Fibroblast of skin of left quadriceps (primary cell): ENCODE results near the gene ZNF524.

Experiments
- DNase-seq, 2 experiments: peaks; one replicate each; pipeline ENCODE4 v3.0.0-alpha.2; 2013; ENCODE audit warnings: low read depth in 2 of 2

The ZNF524 gene

GRCh38 chr19:55620410-55621204 is 20.5 kb downstream of the ZNF524 start:
- peak; percentile 68 to 69 for DNase-seq

GRCh38 chr19:55621205-55621672 is 21.2 kb downstream of the ZNF524 start:
- no peak for DNase-seq

DNA sequence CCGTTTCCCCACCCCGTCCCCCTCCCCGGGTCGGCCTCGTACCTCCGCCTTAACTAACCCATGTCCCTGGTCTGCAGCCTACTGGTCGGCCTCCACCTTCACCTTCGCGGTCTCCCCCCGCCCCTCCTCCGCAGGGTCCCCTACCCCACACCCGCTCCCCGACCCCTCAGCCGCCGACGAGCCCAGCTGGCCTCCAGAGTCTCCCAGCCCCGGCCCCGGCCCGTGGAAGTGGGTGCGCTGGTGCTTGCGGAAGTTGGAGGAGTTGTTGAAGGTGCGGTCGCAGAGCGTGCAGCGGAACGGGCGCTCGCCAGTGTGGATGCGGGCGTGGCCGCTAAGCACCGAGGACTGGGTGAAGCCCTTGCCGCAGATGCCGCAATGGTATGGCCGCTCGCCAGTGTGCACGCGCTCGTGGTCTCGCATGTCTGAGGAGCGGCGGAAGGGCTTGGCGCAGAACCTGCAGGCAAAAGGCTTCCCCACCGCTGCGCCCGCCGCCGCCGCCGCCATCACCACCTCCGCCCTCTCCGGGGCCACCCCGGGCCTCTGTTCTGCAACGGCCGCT is 21.7 kb downstream of the ZNF524 start:
- no peak for DNase-seq

DNA sequence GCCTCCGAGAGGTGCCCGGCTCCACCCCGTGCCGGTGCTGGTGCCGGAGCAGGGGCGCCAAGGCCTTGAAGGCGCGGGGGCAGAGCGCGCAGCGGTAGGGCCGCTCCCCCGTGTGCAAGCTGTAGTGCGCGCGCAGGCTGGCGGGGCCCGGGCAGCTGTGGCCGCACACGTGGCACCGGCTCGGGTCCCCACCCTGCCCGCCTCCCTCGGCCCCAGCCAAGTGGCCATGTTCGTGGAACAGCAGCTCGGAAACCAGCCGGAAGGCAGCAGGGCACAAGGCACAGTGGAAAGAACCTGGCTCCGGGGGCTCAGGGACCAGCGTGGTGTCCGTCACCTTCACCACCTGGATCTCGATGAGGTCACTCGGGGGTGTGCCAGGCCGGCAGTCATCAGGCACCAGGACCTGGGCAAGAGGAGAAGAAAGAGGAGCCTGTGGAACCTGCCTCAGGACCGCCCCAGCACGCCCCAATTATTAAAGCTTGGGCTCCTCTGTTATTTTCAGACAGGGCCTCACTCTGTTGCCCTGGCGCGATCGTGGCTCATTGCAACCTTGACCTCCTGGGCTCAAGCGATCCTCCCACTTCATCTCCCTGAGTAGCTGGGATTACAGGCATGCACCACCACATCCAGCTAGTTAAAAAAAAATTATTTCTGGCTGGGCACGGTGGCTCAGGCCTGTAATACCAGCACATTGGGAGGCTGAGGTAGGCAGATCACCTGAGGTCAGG is 22.3 kb downstream of the ZNF524 start:
- DNase-seq: no peak

DNA sequence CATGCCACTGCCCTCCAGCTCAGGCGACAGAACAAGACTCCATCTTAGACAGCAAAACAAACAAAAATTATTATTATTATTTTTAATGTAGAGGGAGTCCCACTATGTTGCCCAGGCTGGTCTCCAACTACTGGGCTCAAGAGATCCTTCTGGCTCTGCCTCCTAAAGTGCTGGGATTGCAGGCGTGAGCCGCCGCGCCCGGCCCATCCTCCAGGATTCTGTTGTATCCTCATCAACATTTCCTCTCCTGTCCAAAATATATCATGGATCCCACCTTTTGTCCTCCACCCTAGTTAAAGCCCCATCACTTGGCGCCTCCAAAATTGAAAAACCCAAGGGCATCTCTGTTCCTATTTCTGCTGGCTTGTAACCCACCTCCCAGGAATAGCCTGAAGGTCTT is 23.0 kb downstream of the ZNF524 start:
- DNase-seq: no peak

DNA sequence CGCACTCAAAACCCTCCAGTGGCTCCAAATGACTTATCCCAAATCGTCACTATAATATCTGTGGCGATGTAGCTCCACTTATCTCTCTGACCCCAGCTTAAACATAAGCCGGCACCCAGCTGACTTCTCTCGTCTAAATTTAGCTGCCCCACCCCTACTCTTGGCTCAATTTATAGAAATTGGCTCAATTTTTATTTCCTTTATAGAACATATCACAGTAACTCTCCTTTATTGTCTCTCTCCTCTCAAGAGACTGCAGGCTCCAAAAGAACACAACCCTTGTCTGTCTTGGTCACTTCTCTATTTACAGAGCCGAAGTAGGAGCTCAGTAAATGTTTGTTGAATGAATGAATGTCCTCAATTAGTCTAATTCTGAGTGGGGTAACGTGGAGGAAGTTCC is 23.5 kb downstream of the ZNF524 start:
- DNase-seq: no peak

DNA sequence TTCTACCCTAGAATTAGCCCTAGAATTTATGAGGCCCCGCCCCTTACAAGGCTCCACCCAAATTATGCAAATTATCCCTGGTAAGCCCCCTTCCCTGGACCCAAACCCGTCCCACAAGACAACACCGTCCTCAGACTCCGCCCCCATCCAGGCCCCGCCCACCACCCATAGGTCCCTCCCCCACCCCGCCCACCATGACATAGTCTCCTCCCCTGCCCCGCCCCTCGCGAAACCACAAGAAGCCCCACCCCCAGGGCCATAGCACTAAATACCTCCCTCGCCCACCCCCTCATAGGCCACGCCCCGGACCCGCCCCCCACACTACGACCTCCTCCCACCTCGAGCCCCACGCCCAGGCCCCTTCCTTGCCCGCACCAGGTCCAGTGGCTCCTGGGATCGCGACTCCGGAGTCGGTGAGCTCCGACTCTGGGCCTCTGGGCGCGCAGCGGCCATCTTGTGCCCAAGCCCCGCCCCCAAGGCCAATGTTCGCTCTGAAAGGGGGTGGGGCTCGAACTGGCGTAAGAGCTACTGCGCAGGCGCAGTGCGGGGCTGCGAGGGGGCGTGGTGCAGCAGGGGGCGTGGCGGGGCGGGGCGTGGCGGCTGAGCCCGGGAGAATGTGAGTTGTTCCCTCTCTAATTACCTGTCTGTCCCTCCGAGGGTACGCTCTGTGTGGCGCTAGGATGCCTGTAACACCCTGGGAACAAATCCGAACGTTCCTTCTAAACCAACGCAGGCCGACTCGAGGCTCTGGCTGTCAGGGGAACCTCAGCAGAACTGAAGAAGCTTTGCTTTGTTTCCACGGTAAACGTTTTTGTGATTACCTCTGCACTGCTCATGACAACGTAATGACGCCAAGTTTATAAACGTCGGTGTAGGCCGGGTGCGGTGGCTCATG is 24.3 kb downstream of the ZNF524 start, which contains the start of gene ZNF784:
TSS of gene ZNF784 (minus strand) at position 458 of the 895 bp plus-strand sequence. CDS start at position 453, 5 bp downstream.
- peak; percentile 84 to 86 for DNase-seq

DNA sequence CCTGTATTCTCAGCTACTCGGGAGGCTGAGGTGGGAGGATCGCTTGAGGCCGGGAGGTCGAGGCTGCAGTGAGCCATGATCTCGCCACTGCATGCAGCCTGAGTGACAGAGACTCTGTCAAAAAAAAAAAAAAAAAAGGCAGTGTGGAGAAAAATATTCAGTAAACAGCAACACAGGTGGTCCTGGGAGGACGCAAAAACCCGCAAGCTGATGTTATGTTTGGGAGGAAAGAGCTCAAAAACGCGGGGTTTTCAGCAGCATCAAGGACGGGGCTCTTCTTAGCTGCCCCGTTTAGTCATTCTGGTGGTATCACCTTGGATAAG is 24.9 kb downstream of the ZNF524 start:
- DNase-seq: no peak

- no peak for DNase-seq
These were observed 26.3 kb downstream of the ZNF524 start for GRCh38 chr19:55626350-55626749.

DNA sequence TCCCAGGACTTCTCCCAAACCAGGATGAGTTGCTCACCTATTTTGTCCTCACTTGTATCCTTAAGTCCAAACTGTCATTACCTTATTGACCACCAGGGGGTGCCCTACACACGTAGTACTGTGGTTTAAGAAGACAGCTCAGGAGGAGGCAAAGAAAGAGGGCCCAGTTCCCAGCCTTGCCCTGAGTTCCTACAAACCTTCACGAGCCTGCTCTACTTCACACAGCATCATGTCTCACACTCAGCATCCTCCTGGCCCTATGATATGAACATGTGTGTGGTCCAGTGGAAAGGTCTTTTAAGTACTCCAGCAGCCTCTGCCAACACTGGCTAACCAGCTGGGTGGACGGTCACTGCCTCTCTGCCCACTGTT is 32.4 kb downstream of the ZNF524 start:
- peak; percentile 80 to 81 for DNase-seq

- no peak for DNase-seq
These were observed 33.8 kb downstream of the ZNF524 start for GRCh38 chr19:55633861-55634260.

DNA sequence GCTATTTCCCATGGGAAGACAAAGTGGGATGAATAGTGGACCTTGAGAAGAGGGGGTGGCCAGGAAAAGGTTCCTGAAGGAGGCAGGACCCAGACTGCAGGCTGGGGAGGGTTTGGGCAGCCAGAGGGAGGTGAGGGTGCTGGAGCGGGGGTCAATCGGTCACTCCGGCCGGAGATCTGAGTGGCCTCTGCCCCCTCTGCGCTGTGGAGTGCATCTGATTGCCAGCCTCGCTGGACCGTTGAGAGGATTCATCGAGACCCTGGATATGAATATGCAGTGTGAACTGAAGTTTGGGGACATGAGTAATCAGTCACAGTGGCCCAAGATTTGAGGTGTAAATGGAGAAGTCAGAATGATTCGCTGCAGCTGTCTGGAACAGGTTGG is 35.2 kb downstream of the ZNF524 start:
- DNase-seq: no peak

DNA sequence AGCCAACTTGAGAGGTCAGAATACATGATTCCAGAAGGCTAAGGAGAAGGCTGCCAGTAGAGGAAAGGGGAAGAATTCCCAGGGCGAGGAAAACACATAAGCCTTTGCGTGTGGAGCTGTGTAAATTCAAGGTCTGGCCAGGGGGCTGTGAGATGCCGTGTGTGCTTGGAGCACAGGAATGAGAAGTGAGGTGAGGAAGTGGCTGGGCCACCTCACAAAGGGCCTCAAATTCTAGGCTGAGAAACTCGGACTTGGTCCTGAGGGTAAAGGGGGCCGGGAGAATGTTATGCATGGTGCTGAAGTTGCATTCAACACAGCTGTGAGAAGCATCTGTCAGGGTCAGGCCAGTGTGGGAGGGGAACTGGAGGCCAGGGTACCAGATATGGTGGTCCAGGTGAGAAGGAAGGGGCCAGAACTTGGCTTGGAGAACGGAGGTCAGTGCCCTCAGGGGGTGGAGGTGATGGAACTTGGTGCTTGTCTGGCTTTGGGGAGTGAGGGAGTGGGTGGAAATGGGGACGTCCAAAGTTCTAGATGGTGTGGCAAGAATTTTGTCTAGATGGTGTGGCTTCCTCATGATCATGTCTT is 35.9 kb downstream of the ZNF524 start:
- DNase-seq: no peak

- no peak for DNase-seq
These were observed 36.6 kb downstream of the ZNF524 start for GRCh38 chr19:55636723-55637122.

GRCh38 chr19:55637534-55637933 is 37.4 kb downstream of the ZNF524 start:
- DNase-seq: no peak

GRCh38 chr19:55638864-55639359 is 38.8 kb downstream of the ZNF524 start:
- DNase-seq: no peak

DNA sequence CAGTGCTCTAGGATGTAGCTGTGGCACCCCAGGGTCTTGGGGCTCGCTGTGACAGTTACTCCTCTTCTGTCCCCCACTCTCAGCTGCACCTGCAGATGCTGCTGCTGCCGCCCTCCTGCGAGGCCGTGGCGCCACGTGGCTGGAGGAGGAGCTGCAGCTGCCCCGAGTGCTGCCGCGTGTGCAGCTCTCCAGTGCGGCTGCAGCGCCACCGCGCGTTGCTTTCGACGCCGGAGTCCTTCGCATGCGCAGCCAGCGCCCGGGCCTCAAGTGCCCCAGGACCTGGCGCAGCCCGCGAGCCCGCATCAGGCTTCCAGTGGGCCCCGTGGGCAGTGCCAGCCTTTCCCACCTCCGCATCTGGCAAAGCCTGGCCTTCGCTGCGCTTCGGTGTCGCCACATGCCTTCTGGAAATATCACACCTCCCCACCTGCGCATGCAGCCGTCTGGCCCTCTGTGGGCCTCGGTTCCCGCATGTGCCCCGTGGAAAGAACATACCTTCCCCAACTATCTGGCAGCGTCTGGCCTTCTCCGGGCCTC is 40.0 kb downstream of the ZNF524 start:
- DNase-seq: peak in 1 of 2 experiments; percentile 33

- DNase-seq: peak; percentile 62 to 66
These were observed 40.7 kb downstream of the ZNF524 start, which contains the start of gene ZNF580 for GRCh38 chr19:55640577-55641425. TSS of gene ZNF580 (plus strand) at chr19:55641002. CDS start at chr19:55642509, 1,507 bp downstream.

GRCh38 chr19:55641426-55642152 is 41.5 kb downstream of the ZNF524 start:
- no peak for DNase-seq
